ENCODE results near the gene RBFOX2. TPM values are rescaled to one million over a fixed set of nuclear protein-coding genes. Genes with fewer than 3 reads are reported as not detected.
A peak's percentile ranks its signal among the peaks of the same experiment; 100 is the strongest.

The RBFOX2 gene
- total RNA-seq, 4 donors from 2014 or later, result 50.2 to 75.6 (median 71.4) TPM

GRCh38 chr22:35915477-35916013 is 113.1 kb downstream of the RBFOX2 start:
- 9 to 12% methylated on average over 5 of the region's 5 CpGs for WGBS, 2 donors

DNA sequence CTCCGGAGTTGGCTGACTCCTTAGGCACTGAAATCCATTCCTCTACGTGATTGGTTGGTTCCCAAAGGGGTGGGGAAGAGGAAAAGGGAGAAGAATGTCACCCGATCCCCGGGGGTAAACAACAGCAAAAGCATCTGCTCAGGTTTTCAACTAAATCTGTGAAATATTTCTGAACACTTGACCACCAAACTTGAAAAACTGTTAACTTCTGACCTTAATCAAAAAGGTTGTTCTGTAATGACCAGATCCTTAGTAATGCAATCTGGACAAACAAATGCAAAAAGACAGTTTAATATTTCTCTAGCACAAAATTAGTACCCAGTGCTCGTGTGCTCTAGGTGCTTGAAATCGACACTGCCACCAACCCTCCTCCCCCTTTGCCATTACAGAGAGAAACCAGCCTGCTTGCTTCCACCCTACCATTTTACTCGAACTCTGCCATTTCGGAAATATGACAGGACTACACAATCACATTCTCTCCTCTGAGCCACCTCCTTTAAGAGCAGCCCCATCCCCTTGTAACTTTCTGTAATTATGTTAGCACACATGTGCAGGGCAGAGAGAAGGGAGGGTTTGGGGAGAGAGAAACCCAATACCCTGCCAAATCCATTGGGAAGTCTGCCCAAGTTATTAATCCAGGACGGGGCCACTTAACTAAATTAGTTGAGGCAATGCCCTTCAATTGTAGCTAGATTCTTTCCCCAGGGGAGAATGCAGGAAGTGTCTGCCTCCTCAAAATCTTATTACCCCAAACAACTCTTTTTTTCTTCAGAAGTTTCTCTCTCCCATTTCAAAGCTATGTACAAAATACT is 113.8 kb downstream of the RBFOX2 start:
- DNase-seq (ENCODE audit: low spot score in 2 of 2), result peak; percentile 22 to 73
- peak overlapping the region; percentile 66 to 92 (median 76) for H3K27ac ChIP-seq
- 0 to 1% methylated on average over 9 of the region's 9 CpGs for WGBS, 2 donors
- TF ChIP-seq, protein P1, sequence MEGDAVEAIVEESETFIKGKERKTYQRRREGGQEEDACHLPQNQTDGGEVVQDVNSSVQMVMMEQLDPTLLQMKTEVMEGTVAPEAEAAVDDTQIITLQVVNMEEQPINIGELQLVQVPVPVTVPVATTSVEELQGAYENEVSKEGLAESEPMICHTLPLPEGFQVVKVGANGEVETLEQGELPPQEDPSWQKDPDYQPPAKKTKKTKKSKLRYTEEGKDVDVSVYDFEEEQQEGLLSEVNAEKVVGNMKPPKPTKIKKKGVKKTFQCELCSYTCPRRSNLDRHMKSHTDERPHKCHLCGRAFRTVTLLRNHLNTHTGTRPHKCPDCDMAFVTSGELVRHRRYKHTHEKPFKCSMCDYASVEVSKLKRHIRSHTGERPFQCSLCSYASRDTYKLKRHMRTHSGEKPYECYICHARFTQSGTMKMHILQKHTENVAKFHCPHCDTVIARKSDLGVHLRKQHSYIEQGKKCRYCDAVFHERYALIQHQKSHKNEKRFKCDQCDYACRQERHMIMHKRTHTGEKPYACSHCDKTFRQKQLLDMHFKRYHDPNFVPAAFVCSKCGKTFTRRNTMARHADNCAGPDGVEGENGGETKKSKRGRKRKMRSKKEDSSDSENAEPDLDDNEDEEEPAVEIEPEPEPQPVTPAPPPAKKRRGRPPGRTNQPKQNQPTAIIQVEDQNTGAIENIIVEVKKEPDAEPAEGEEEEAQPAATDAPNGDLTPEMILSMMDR (IDR thresholded peaks at IDR 0.05), result no peak
- TF ChIP-seq POLR2A (IDR thresholded peaks at IDR 0.05) (peak in 1 of 2 donors; percentile 45), EP300 (IDR thresholded peaks at IDR 0.05) (peak in 1 of 2 donors; percentile 83)
- H3K4me1 ChIP-seq, result peaks cover 0 to 79% (median 25%) of the 10 kb centered on the region in 4 donors
- H3K4me3 ChIP-seq, result peak overlapping the region; percentile 34 to 55 (median 35)
- no peaks in the 10 kb centered on the region for H3K9me3 ChIP-seq
- H3K27me3 ChIP-seq, result no peaks in the 10 kb centered on the region
- H3K36me3 ChIP-seq, result no peaks in the 10 kb centered on the region

More at GRCh38 chr22:35915477-35916013, 113.1 kb downstream of the RBFOX2 start:
- Histone ChIP-seq H3K27ac (peak overlapping the region; percentile 66 to 92 (median 76)), H3K27me3 (no peaks in the 10 kb centered on the region), H3K9me3 (no peaks in the 10 kb centered on the region), H3K4me1 (peaks cover 0 to 78% (median 25%) of the 10 kb centered on the region in 4 donors), H3K4me3 (peak overlapping the region in 3 of 4 donors; percentile 34 to 55 (median 34)), H3K36me3 (no peaks in the 10 kb centered on the region)
- no peak for DNase-seq (ENCODE audit: low spot score in 2 of 2)
- TF ChIP-seq POLR2A (IDR thresholded peaks at IDR 0.05) (no peak), EP300 (IDR thresholded peaks at IDR 0.05) (no peak)
- TF ChIP-seq, protein P1 (IDR thresholded peaks at IDR 0.05), result no peak

GRCh38 chr22:35914357-35914664 is 114.3 kb downstream of the RBFOX2 start:
- 14 to 19% methylated on average over 2 of the region's 2 CpGs for WGBS, 2 donors
- Histone ChIP-seq H3K27me3 (no peaks in the 10 kb centered on the region), H3K27ac (peak overlapping the region; percentile 66 to 92 (median 76)), H3K9me3 (no peaks in the 10 kb centered on the region), H3K4me3 (peak overlapping the region; percentile 34 to 55 (median 35)), H3K4me1 (peaks cover 0 to 76% (median 25%) of the 10 kb centered on the region in 4 donors), H3K36me3 (no peaks in the 10 kb centered on the region)
- DNase-seq (ENCODE audit: low spot score in 2 of 2), result no peak
- TF ChIP-seq POLR2A (IDR thresholded peaks at IDR 0.05) (no peak), EP300 (IDR thresholded peaks at IDR 0.05) (no peak)
- TF ChIP-seq, protein P1 (IDR thresholded peaks at IDR 0.05), result no peak

DNA sequence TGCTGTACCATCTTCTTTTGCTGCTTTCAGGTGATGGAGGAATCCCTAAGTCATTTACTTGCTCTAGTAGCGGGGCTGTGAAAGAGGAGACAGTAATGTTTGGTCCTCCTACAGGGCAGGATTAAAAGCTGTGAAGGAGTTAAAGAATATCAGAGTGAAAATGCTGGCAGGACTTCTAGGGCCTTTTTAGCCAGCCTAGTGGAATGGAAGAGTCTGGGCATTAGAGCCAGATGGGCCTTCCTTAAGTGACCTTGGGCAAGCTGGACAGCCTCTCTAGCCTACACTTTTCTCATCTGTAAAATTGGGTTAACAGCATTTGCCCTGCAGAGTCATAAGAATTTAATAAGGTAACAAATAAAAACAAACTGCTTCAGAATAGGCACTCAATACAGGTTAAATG is 114.7 kb downstream of the RBFOX2 start:
- Histone ChIP-seq H3K4me3 (peak overlapping the region; percentile 34 to 55 (median 35)), H3K27ac (peak overlapping the region; percentile 66 to 92 (median 76)), H3K4me1 (peaks cover 0 to 72% (median 25%) of the 10 kb centered on the region in 4 donors), H3K36me3 (no peaks in the 10 kb centered on the region), H3K27me3 (no peaks in the 10 kb centered on the region), H3K9me3 (no peaks in the 10 kb centered on the region)
- WGBS, 2 donors, result 50 to 52% methylated on average over 1 of the region's 1 CpG
- no peak for DNase-seq (ENCODE audit: low spot score in 2 of 2)
- no peak for TF ChIP-seq EP300 (IDR thresholded peaks at IDR 0.05)
- TF ChIP-seq, protein P1 (IDR thresholded peaks at IDR 0.05), result no peak
- TF ChIP-seq POLR2A (IDR thresholded peaks at IDR 0.05), result no peak

DNA sequence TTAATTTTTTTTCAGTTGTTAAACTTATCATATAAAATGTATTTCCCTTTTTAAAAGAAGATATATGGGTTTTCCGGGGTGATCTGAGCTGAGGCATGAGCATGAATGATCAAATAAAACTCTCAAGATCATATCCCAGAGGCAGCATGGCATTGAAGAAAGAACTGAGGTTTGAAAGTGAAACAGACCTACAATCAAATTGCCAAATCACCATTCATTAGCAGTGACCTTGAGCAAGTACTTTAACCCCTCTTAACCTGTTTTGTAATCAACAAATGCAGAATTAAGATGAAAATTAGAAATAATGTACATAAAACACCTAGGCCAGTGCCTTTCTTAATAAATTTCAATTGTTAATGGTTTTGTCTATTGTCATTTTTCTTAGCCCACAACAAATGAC is 116.0 kb downstream of the RBFOX2 start:
- H3K27ac ChIP-seq, result no peak overlapping the region
- TF ChIP-seq, protein P1 (IDR thresholded peaks at IDR 0.05), result no peak
- TF ChIP-seq POLR2A (IDR thresholded peaks at IDR 0.05), result no peak
- no peak for TF ChIP-seq EP300 (IDR thresholded peaks at IDR 0.05)
- no peak for DNase-seq (ENCODE audit: low spot score in 2 of 2)
- 59 to 63% methylated on average over 1 of the region's 1 CpG for whole genome bisulfite sequencing, 2 donors
- H3K27me3 ChIP-seq, result no peaks in the 10 kb centered on the region
- peaks cover 0 to 62% (median 20%) of the 10 kb centered on the region in 4 donors for H3K4me1 ChIP-seq
- H3K9me3 ChIP-seq, result no peaks in the 10 kb centered on the region
- no peaks in the 10 kb centered on the region for H3K36me3 ChIP-seq
- no peak overlapping the region for H3K4me3 ChIP-seq

Measured in tibial nerve (tissue), 4 donors.